HCT116 (cell line): ENCODE measurements around the gene SEMA4C. TPM values are rescaled to one million over a fixed set of nuclear protein-coding genes. Genes with fewer than 3 reads are reported as not detected.

Source experiments
- ATAC-seq: fragments of 200-7000 bp; cut with Tn5 transposase; 2 replicates; pipeline ENCODE4 v1.9.1; 2020; ENCODE audit warnings: mild to moderate bottlenecking, moderate library complexity
- BruUV-seq: library from RNA; stranded (reverse); fragments of 400-500 nt; replicated peaks from 2 replicates; lab custom pipeline; 2021; lab: Mats Ljungman, UMichigan
- CTCF ChIA-PET: fragments of 300-600 bp; sonication (Branson Sonifier 250); formaldehyde crosslinking; loops from one replicate; lab custom pipeline; 2021; ENCODE audit warnings: antibody characterized with exemption; lab: Charles Lee
- POLR2A ChIA-PET: fragments of 300-600, 350-600 bp; sonication (Branson Sonifier 250); formaldehyde crosslinking; loops from one replicate; lab custom pipeline; 2021; ENCODE audit warnings: antibody characterized with exemption; lab: Charles Lee
- RAD21 ChIA-PET, 2 experiments: fragments of 300-600 bp; sonication (Branson Sonifier 250); formaldehyde crosslinking; loops; one replicate each; lab custom pipeline; 2023; ENCODE audit warnings: low total read pairs in 2 of 2; ENCODE audit not compliant: uncharacterized antibody in 2 of 2, unreplicated experiment in 2 of 2, low non-redundant PET in 1 of 2; lab: Charles Lee
- DNase-seq: peaks from one replicate; pipeline ENCODE4 v3.0.0-alpha.2; 2010; ENCODE audit warnings: low read depth, low spot score
- H2AFZ ChIP-seq: fragments of 200-600 bp; shearing (Covaris generic), sonication (generic); 2 replicates; pipeline ENCODE4 v1.6.1; 2017; ENCODE audit warnings: low read depth, mixed run types, mixed read lengths, antibody characterized with exemption, low read length; ENCODE audit not compliant: poor library complexity, severe bottlenecking
- H3K27ac ChIP-seq: 2 replicates; pipeline ENCODE4 v1.5.1; 2012; ENCODE audit warnings: low read depth, low read length
- H3K27me3 ChIP-seq: fragments of 200-600 bp; sonication (generic); 2 replicates; pipeline ENCODE4 v1.6.1; 2016; ENCODE audit warnings: mixed run types, low read length, mixed read lengths; ENCODE audit not compliant: insufficient read depth
- H3K36me3 ChIP-seq, 2 experiments: fragments of 200-500 bp in 1 of 2; fragments of 200-600 bp in 1 of 2; sonication (Bioruptor generic) in 1 of 2; sonication (generic) in 1 of 2; 2 replicates each; pipeline versions ENCODE4 v1.5.1 to v1.6.1; 2014 to 2016; ENCODE audit warnings: low read length in 2 of 2, inconsistent platforms in 1 of 2, mixed read lengths in 1 of 2, mixed run types in 1 of 2; ENCODE audit not compliant: insufficient read depth in 2 of 2, control insufficient read depth in 1 of 2
- H3K4me1 ChIP-seq, 2 experiments: fragments of 200-600 bp in 1 of 2; sonication (generic) in 1 of 2; 2 replicates each; pipeline versions ENCODE4 v1.5.1 to v1.6.1; 2012 to 2017; ENCODE audit warnings: low read length in 2 of 2, inconsistent platforms in 1 of 2, mild to moderate bottlenecking in 1 of 2, mixed read lengths in 1 of 2, mixed run types in 1 of 2, moderate library complexity in 1 of 2; ENCODE audit not compliant: insufficient read depth in 2 of 2, control insufficient read depth in 1 of 2
- H3K4me2 ChIP-seq: fragments of 200-600 bp; sonication (generic); 2 replicates; pipeline ENCODE4 v1.6.1; 2017; ENCODE audit warnings: mixed run types, low read length, mixed read lengths
- H3K4me3 ChIP-seq, 2 experiments: fragments of 200-600 bp in 1 of 2; sonication (generic) in 1 of 2; replicated peaks in 1 of 2; 2 replicates each; pipeline ENCODE4 v1.5.1; 2011 to 2016; ENCODE audit warnings: low read length in 2 of 2, control low read depth in 1 of 2, low read depth in 1 of 2, mild to moderate bottlenecking in 1 of 2, mixed read lengths in 1 of 2, mixed run types in 1 of 2
- H3K79me2 ChIP-seq: fragments of 200-600 bp; sonication (generic); 2 replicates; pipeline ENCODE4 v1.6.1; 2017; ENCODE audit warnings: mild to moderate bottlenecking, mixed run types, low read length, moderate library complexity, mixed read lengths; ENCODE audit not compliant: insufficient read depth
- H3K9ac ChIP-seq: fragments of 200-600 bp; sonication (generic); 2 replicates; pipeline ENCODE4 v1.6.1; 2016; ENCODE audit warnings: low read length, mixed read lengths
- H3K9me2 ChIP-seq: fragments of 200-600 bp; sonication (generic), shearing (Covaris generic); 2 replicates; pipeline ENCODE4 v1.6.1; 2017; ENCODE audit warnings: mixed run types, mild to moderate bottlenecking, moderate library complexity; ENCODE audit not compliant: insufficient read depth
- H3K9me3 ChIP-seq, 2 experiments: fragments of 200-500 bp in 1 of 2; fragments of 200-600 bp in 1 of 2; sonication (Bioruptor generic) in 1 of 2; sonication (generic) in 1 of 2; 2 replicates each; pipeline ENCODE4 v1.6.1; 2014 to 2017; ENCODE audit warnings: low read length in 2 of 2, mixed read lengths in 2 of 2, inconsistent platforms in 1 of 2, low read depth in 1 of 2, mild to moderate bottlenecking in 1 of 2, mixed run types in 1 of 2, moderate library complexity in 1 of 2; ENCODE audit not compliant: control insufficient read depth in 1 of 2, insufficient read depth in 1 of 2
- H4K20me1 ChIP-seq: fragments of 200-600 bp; sonication (generic), shearing (Covaris generic); 2 replicates; pipeline ENCODE4 v1.6.1; 2017; ENCODE audit warnings: mixed run types, mild to moderate bottlenecking, moderate library complexity; ENCODE audit not compliant: insufficient read depth
- EGR1 ChIP-seq: IDR thresholded peaks from 2 replicates; pipeline ENCODE4 v1.6.1; 2012; ENCODE audit warnings: low read depth
- EZH2 ChIP-seq: fragments of 200-600 bp; sonication (generic); IDR thresholded peaks from 2 replicates; pipeline ENCODE4 v1.6.1; 2017; ENCODE audit warnings: antibody characterized with exemption, mixed run types
- POLR2A ChIP-seq: IDR thresholded peaks from 2 replicates; pipeline ENCODE4 v1.7.0; 2011; ENCODE audit warnings: borderline replicate concordance; ENCODE audit not compliant: insufficient read depth, insufficient read length; ENCODE audit errors: extremely low read depth
- POLR2AphosphoS5 ChIP-seq: IDR thresholded peaks from 2 replicates; pipeline ENCODE4 v1.6.1; 2011; ENCODE audit warnings: mild to moderate bottlenecking, low read depth, low read length, moderate library complexity
- RAD21 ChIP-seq: IDR thresholded peaks from 2 replicates; pipeline ENCODE4 v1.6.1; 2012; ENCODE audit warnings: low read depth, mild to moderate bottlenecking
- SP1 ChIP-seq: IDR thresholded peaks from 2 replicates; pipeline ENCODE4 v1.6.1; 2012; ENCODE audit warnings: low read depth
- TCF7L2 ChIP-seq: IDR thresholded peaks from 2 replicates; pipeline ENCODE4 v1.7.0; 2011; ENCODE audit warnings: borderline replicate concordance, inconsistent platforms; ENCODE audit not compliant: insufficient read depth, insufficient read length; ENCODE audit errors: extremely low read depth
- YY1 ChIP-seq: IDR thresholded peaks from 2 replicates; pipeline ENCODE4 v1.6.1; 2011; ENCODE audit warnings: low read length, low read depth, moderate library complexity, mild to moderate bottlenecking; ENCODE audit not compliant: insufficient replicate concordance; ENCODE audit errors: extremely low read depth
- ZBTB33 ChIP-seq: IDR thresholded peaks from 2 replicates; pipeline ENCODE4 v1.6.1; 2011; ENCODE audit warnings: mild to moderate bottlenecking, low read length, moderate library complexity; ENCODE audit not compliant: insufficient replicate concordance; ENCODE audit errors: extremely low read depth
- ZNF274 ChIP-seq: fragments of 200-500 bp; sonication (Bioruptor generic); IDR thresholded peaks from 2 replicates; pipeline ENCODE4 v1.6.1; 2014; ENCODE audit warnings: mild to moderate bottlenecking, low read depth, low read length, inconsistent platforms
- intact Hi-C: fragments of 100-400 bp; cut with micrococcal nuclease; formaldehyde crosslinking; loops from 2 replicates; pipeline ENCODE4 v1.10.0; 2022
- total RNA-seq: library from RNA; stranded (reverse); gene quantifications from one replicate; pipeline ENCODE4 v1.2.1, GENCODE V29; 2021; ENCODE audit not compliant: unreplicated experiment
- TF ChIP-seq, protein P1 (sequence below): IDR thresholded peaks from 2 replicates; pipeline ENCODE4 v1.6.1; 2012
- TF ChIP-seq, protein P2 (sequence below): IDR thresholded peaks from 2 replicates; pipeline ENCODE4 v1.6.1; 2012

SEMA4C gene
- total RNA-seq, 1 experiment from 2014 or later, result 25.4 TPM

DNA sequence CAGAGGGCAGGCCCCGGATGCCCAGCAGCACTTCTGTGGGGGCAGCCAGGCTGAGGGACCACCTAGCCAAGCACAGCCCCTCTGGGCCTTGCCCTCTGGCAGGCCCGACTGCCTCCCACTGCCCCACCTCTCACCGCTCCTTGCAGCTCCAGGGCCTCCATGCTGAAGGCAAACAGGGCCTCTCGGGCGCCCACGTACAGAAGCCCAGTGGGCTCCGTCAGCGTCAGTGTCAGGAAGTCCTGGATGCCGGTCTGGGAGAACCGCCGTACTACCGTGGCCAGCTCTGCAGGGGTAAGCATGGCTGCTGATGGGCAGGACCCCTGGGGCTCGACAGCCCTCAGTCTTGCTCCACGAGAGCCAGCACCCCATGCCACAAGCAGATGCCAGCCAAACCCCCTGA is 3.7 kb downstream of the SEMA4C start (continued):
- TF ChIP-seq ZBTB33, result no peak
- no peak for TF ChIP-seq EZH2
- TF ChIP-seq YY1, result no peak

GRCh38 chr2:96865654-96866053 is 4.2 kb downstream of the SEMA4C start:
- Histone ChIP-seq H3K36me3 (peaks cover 25 to 29% of the 10 kb centered on the region in 2 experiments), H3K27ac (no peak overlapping the region), H3K4me2 (no peak overlapping the region), H3K9ac (no peak overlapping the region), H3K27me3 (no peaks in the 10 kb centered on the region), H3K4me1 (peaks cover 10 to 19% of the 10 kb centered on the region in 2 experiments), H3K9me2 (no peaks in the 10 kb centered on the region), H4K20me1 (no peaks in the 10 kb centered on the region), H3K79me2 (peaks cover 25% of the 10 kb centered on the region; the same call in 1 of the 2 replicates), H3K9me3 (no peaks in the 10 kb centered on the region), H3K4me3 (no peak overlapping the region), H2AFZ (no peak overlapping the region)
- RAD21 ChIA-PET, result no interaction called here
- intact Hi-C loops, result no loop called here
- DNase-seq, result no peak
- CTCF ChIA-PET, result no interaction called here
- POLR2A ChIA-PET, result no interaction called here
- no peak for ATAC-seq
- BruUV-seq, result no TSS peak
- TF ChIP-seq POLR2AphosphoS5, result no peak
- TF ChIP-seq RAD21, result no peak
- TF ChIP-seq POLR2A, result no peak
- no peak for TF ChIP-seq SP1
- no peak for TF ChIP-seq EGR1
- TF ChIP-seq, protein P1, sequence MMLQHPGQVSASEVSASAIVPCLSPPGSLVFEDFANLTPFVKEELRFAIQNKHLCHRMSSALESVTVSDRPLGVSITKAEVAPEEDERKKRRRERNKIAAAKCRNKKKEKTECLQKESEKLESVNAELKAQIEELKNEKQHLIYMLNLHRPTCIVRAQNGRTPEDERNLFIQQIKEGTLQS, result no peak
- TF ChIP-seq ZNF274, result no peak
- no peak for TF ChIP-seq TCF7L2
- TF ChIP-seq, protein P2, sequence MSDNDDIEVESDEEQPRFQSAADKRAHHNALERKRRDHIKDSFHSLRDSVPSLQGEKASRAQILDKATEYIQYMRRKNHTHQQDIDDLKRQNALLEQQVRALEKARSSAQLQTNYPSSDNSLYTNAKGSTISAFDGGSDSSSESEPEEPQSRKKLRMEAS, result no peak
- no peak for TF ChIP-seq YY1
